OCI-LY7 (cell line): ENCODE measurements around the gene NUP62. TPM values are rescaled to one million over a fixed set of nuclear protein-coding genes. Genes with fewer than 3 reads are reported as not detected.

Experiments
- BruUV-seq: library from RNA; stranded (reverse); fragments of 400-500 nt; replicated peaks from 2 replicates; lab custom pipeline; 2021; lab: Mats Ljungman, UMichigan
- CTCF ChIA-PET: fragments of 300-600 bp; sonication (Branson Sonifier 250); formaldehyde crosslinking; loops from one replicate; lab custom pipeline; 2022; ENCODE audit warnings: antibody characterized with exemption; ENCODE audit not compliant: unreplicated experiment; lab: Charles Lee
- POLR2A ChIA-PET: fragments of 300-600 bp; sonication (Branson Sonifier 250); formaldehyde crosslinking; loops from one replicate; lab custom pipeline; 2022; ENCODE audit warnings: antibody characterized with exemption; lab: Charles Lee
- DNase-seq: peaks from one replicate; pipeline ENCODE4 v3.0.0-alpha.2; 2015; ENCODE audit warnings: low spot score
- H2AFZ ChIP-seq: fragments of 200-600 bp; sonication (generic), shearing (Covaris generic); 2 replicates; pipeline ENCODE4 v1.6.1; 2014; ENCODE audit warnings: mild to moderate bottlenecking, antibody characterized with exemption, low read length, moderate library complexity
- H3K27ac ChIP-seq: fragments of 200-600 bp; sonication (generic); 2 replicates; pipeline ENCODE4 v1.5.1; 2014; ENCODE audit warnings: mixed run types, low read depth, mild to moderate bottlenecking, moderate library complexity, low read length, inconsistent platforms; ENCODE audit not compliant: poor library complexity, severe bottlenecking
- H3K36me3 ChIP-seq: fragments of 200-600 bp; sonication (generic); 2 replicates; pipeline ENCODE4 v1.6.1; 2014; ENCODE audit warnings: mild to moderate bottlenecking, antibody characterized with exemption, low read length, moderate library complexity, mixed read lengths; ENCODE audit not compliant: insufficient read depth
- H3K4me1 ChIP-seq: fragments of 200-600 bp; sonication (generic); 2 replicates; pipeline ENCODE4 v1.5.1; 2014; ENCODE audit warnings: mild to moderate bottlenecking, low read length; ENCODE audit not compliant: insufficient read depth, poor library complexity, severe bottlenecking
- H3K4me2 ChIP-seq: fragments of 200-600 bp; sonication (generic); 2 replicates; pipeline ENCODE4 v1.6.1; 2014; ENCODE audit warnings: mild to moderate bottlenecking, low read length
- H3K4me3 ChIP-seq: fragments of 200-600 bp; sonication (generic); 2 replicates; pipeline ENCODE4 v1.5.1; 2014; ENCODE audit warnings: mild to moderate bottlenecking, low read depth, low read length; ENCODE audit not compliant: poor library complexity, severe bottlenecking
- H3K79me2 ChIP-seq: fragments of 200-600 bp; sonication (generic); 2 replicates; pipeline ENCODE4 v1.6.1; 2016; ENCODE audit warnings: low read depth, mild to moderate bottlenecking, low read length, moderate library complexity, mixed read lengths; ENCODE audit not compliant: insufficient read depth
- H3K9me2 ChIP-seq: fragments of 200-600 bp; sonication (generic); 2 replicates; pipeline ENCODE4 v1.6.1; 2016; ENCODE audit warnings: mild to moderate bottlenecking, low read length, mixed read lengths; ENCODE audit not compliant: insufficient read depth
- H3K9me3 ChIP-seq: fragments of 200-600 bp; sonication (generic); 2 replicates; pipeline ENCODE4 v1.6.1; 2014; ENCODE audit warnings: mild to moderate bottlenecking, mixed run types, low read length, mixed read lengths
- H4K20me1 ChIP-seq: fragments of 200-600 bp; sonication (generic); 2 replicates; pipeline ENCODE4 v1.6.1; 2014; ENCODE audit warnings: mild to moderate bottlenecking, antibody characterized with exemption, low read length, moderate library complexity, mixed read lengths; ENCODE audit not compliant: insufficient read depth
- EZH2phosphoT487 ChIP-seq: fragments of 200-600 bp; sonication (generic); IDR thresholded peaks from 2 replicates; pipeline ENCODE4 v1.6.1; 2018; ENCODE audit warnings: low read depth, borderline replicate concordance, mild to moderate bottlenecking, mixed run types, antibody characterized with exemption, low read length, moderate library complexity, mixed read lengths
- intact Hi-C: fragments of 100-400 bp; cut with micrococcal nuclease; formaldehyde crosslinking; loops from one replicate; pipeline ENCODE4 v1.10.0; 2022; ENCODE audit not compliant: unreplicated experiment
- total RNA-seq, 2 experiments: library from RNA; depleted of rRNA in 1 of 2; stranded (reverse); fragments of >200 nt in 1 of 2; shearing (Covaris generic) in 1 of 2; gene quantifications; 2 replicates each; pipeline ENCODE4 v1.2.3, GENCODE V29; 2014 to 2022
- TF ChIP-seq, protein P1 (sequence below): fragments of 200-600 bp; sonication (generic); conservative IDR thresholded peaks from 2 replicates; pipeline ENCODE4 v1.5.1; 2014; ENCODE audit warnings: mild to moderate bottlenecking, antibody characterized with exemption, low read length, moderate library complexity, mixed read lengths

The NUP62 gene
- total RNA-seq, 2 experiments from 2014 or later = 75.6 to 76.3 TPM

DNA sequence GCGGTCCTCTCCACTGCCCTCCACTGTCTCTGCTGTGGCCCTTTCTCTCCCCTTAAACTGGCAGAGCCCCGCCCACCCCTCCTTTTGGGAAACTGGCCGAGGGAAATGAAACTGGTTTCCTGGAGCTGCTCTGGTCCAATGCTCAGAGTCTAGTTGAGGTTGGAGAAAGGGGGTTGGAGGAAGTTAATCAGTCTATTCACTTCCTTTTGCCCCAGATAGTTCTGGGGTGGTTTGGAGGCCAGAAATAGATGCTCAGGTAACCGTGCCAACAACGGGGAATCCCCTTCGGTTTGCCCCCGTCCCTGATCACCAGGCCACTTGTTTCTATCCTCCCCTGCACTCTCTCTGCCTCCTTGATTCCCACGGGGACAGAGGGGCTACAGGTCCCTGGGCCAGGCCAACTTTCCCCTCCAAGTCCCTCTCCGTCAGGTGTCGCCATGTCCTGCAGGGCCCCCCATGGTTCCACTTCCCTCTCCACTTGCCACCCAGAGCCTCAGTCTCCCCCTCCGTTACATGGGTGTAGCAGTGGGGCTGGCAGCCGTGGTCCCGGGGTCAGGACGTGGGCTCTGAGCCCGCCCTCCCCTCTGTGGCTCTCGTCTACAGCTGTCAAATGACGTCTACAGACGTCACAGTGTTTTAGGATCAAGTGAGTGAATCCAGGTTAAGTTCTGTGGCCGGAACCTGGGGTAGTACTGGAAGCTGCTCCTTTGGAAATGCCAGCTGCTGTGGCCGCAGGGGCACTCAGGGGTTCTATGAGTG, 32.3 kb downstream of the NUP62 start, which contains the start of gene IL4I1:
IL4I1 (minus strand) TSS at position 25 of the 759 bp plus-strand sequence. CDS start 727 bp downstream, outside the sequence.
- ChIA-PET CTCF (no interaction called here), POLR2A (interaction anchor here (1.2 to 1.8 kb wide), 2 partner anchors 28 to 32 kb away, joined by 4 to 6 read pairs; partner anchors contain the start of gene ATF5)
- peaks cover 43% of the 10 kb centered on the region for H3K4me1 ChIP-seq
- no peaks in the 10 kb centered on the region for H4K20me1 ChIP-seq
- peak; percentile 77 for DNase-seq
- no TSS peak for BruUV-seq
- H2AFZ ChIP-seq = peak within 1 kb of the TSS; percentile 63; the same call in 1 of the 2 replicates
- no peaks in the 10 kb centered on the region for H3K9me3 ChIP-seq
- no peaks in the 10 kb centered on the region for H3K79me2 ChIP-seq
- peak within 1 kb of the TSS; percentile 66 for H3K27ac ChIP-seq
- no peaks in the 10 kb centered on the region for H3K9me2 ChIP-seq
- H3K4me2 ChIP-seq = peak within 1 kb of the TSS; percentile 96
- H3K36me3 ChIP-seq = no peaks in the 10 kb centered on the region
- intact Hi-C loops = loop anchor here (1.0 kb wide), 1 partner anchor 27 kb away; no protein-coding TSS in a partner anchor
- H3K4me3 ChIP-seq = peak within 1 kb of the TSS; percentile 55
- TF ChIP-seq, protein P1, sequence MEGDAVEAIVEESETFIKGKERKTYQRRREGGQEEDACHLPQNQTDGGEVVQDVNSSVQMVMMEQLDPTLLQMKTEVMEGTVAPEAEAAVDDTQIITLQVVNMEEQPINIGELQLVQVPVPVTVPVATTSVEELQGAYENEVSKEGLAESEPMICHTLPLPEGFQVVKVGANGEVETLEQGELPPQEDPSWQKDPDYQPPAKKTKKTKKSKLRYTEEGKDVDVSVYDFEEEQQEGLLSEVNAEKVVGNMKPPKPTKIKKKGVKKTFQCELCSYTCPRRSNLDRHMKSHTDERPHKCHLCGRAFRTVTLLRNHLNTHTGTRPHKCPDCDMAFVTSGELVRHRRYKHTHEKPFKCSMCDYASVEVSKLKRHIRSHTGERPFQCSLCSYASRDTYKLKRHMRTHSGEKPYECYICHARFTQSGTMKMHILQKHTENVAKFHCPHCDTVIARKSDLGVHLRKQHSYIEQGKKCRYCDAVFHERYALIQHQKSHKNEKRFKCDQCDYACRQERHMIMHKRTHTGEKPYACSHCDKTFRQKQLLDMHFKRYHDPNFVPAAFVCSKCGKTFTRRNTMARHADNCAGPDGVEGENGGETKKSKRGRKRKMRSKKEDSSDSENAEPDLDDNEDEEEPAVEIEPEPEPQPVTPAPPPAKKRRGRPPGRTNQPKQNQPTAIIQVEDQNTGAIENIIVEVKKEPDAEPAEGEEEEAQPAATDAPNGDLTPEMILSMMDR = no peak
- TF ChIP-seq EZH2phosphoT487 = no peak

DNA sequence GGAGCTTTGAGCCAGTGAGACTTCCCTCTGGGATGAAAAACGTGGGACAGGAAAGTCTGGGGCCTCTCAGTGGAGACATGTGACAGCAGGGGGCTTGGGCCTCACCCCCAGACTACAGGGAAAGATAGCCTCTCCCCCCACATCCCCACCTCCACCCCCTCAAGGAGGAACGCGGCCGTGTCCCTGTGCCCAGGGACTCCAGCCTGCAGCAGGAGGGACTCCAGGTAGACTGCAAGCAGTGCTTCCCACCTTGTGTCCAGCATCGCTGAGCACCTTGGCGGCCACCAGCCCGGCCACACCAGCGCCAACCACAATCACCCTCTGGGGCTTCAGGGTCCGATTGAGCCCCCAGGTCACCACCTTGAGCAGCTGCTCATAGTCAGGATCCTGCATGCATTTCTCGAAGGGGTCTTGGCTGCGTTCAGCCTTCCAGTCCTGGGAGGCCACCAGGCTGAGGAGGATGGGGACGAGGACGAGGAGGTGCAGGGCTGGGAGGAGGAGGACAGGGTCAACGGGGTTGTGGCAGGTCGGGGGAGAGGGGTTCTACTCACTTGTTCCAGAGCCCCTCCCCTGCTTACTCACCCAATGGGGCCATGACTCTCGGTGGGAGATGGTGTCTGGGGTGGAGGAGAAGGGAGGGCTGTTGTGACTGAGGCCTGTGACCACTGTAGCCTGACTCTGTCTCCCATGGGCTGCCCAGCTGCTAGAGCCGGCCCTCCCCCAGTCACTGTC, 33.6 kb downstream of the NUP62 start:
- intact Hi-C loops = no loop called here
- Histone ChIP-seq H3K79me2 (no peaks in the 10 kb centered on the region), H3K4me3 (no peak overlapping the region), H3K36me3 (no peaks in the 10 kb centered on the region), H3K27ac (peak overlapping the region; percentile 66), H3K9me2 (no peaks in the 10 kb centered on the region), H3K9me3 (no peaks in the 10 kb centered on the region), H3K4me2 (peak overlapping the region; percentile 96), H4K20me1 (no peaks in the 10 kb centered on the region), H3K4me1 (peaks cover 46% of the 10 kb centered on the region), H2AFZ (no peak overlapping the region)
- no peak for TF ChIP-seq EZH2phosphoT487
- TF ChIP-seq, protein P1 = no peak
- BruUV-seq = no TSS peak
- ChIA-PET CTCF (no interaction called here), POLR2A (interaction anchor here (0.6 to 1.2 kb wide), 2 partner anchors 19 to 33 kb away, joined by 3 to 4 read pairs; partner anchors contain the start of genes AKT1S1 and ATF5)
- DNase-seq = no peak
